Ascending aorta (tissue), 2 donors: Measurements from ENCODE around the gene REPIN1. TPM values are rescaled to one million over a fixed set of nuclear protein-coding genes. Genes with fewer than 3 reads are reported as not detected.

Source experiments
- DNase-seq, 2 donors: peaks; one replicate each; pipeline ENCODE4 v3.0.0-alpha.2; 2019; ENCODE audit warnings: low spot score in 2 of 2
- H3K27ac ChIP-seq, 2 donors: fragments of 200-600 bp; sonication (generic); one replicate each; pipeline ENCODE4 v1.5.1; 2016 to 2017; ENCODE audit warnings: mild to moderate bottlenecking in 1 of 2
- H3K27me3 ChIP-seq: fragments of 200-600 bp; sonication (generic); one replicate; pipeline ENCODE4 v1.5.1; 2017
- H3K36me3 ChIP-seq, 2 donors: fragments of 200-600 bp; sonication (generic); one replicate each; pipeline ENCODE4 v1.5.1; 2016
- H3K4me1 ChIP-seq, 2 donors: fragments of 200-600 bp; sonication (generic); one replicate each; pipeline ENCODE4 v1.5.1; 2016 to 2017; ENCODE audit warnings: mild to moderate bottlenecking in 1 of 2
- H3K4me3 ChIP-seq, 2 donors: fragments of 200-600 bp; sonication (generic); one replicate each; pipeline ENCODE4 v1.5.1; 2016 to 2017; ENCODE audit warnings: mild to moderate bottlenecking in 1 of 2
- H3K9me3 ChIP-seq, 2 donors: fragments of 200-600 bp; sonication (generic); one replicate each; pipeline ENCODE4 v1.5.1; 2016
- CTCF ChIP-seq, 3 experiments: fragments of 200-600 bp in 2 of 3; fragments of 450-650 bp in 1 of 3; sonication (generic) in 2 of 3; IDR thresholded peaks; one replicate each; pipeline ENCODE4 v1.5.1; 2016 to 2019; ENCODE audit warnings: antibody characterized with exemption in 3 of 3, mild to moderate bottlenecking in 1 of 3, moderate library complexity in 1 of 3
- intact Hi-C: fragments of 100-400 bp; cut with DNase I; formaldehyde crosslinking; loops from one replicate; pipeline ENCODE4 v1.15.1; 2023
- total RNA-seq: library from RNA; depleted of rRNA; stranded (reverse); fragments of >200 nt; gene quantifications from one replicate; pipeline ENCODE4 v1.1.0, GENCODE V29; 2016

The REPIN1 gene
- total RNA-seq, 1 donor from 2014 or later, result 123 TPM

- peak overlapping the region; percentile 51 to 68 for H3K4me3 ChIP-seq
- no peaks in the 10 kb centered on the region for H3K9me3 ChIP-seq
- intact Hi-C loops, result loop anchor here (5.0 kb wide), 1 partner anchor 65 kb away; a partner anchor contains a TSS
- H3K36me3 ChIP-seq, result no peaks in the 10 kb centered on the region
- H3K27ac ChIP-seq, result peak overlapping the region; percentile 54 to 63
- no peaks in the 10 kb centered on the region for H3K27me3 ChIP-seq
- TF ChIP-seq CTCF (IDR thresholded peaks at IDR 0.05), result no peak
- no peak for DNase-seq
- peaks cover 5 to 7% of the 10 kb centered on the region in 2 donors for H3K4me1 ChIP-seq
Observed at GRCh38 chr7:150342121-150342408, 26.6 kb upstream of the REPIN1 start.

GRCh38 chr7:150343225-150343624, 25.4 kb upstream of the REPIN1 start:
- TF ChIP-seq CTCF (IDR thresholded peaks at IDR 0.05), result no peak
- Histone ChIP-seq H3K4me1 (peaks cover 5 to 7% of the 10 kb centered on the region in 2 donors), H3K27ac (no peak overlapping the region), H3K4me3 (no peak overlapping the region), H3K36me3 (no peaks in the 10 kb centered on the region), H3K27me3 (no peaks in the 10 kb centered on the region), H3K9me3 (no peaks in the 10 kb centered on the region)
- intact Hi-C loops, result loop anchor here (5.0 kb wide), 1 partner anchor 64 kb away; a partner anchor contains a TSS
- DNase-seq, result no peak

GRCh38 chr7:150344299-150344698, 24.3 kb upstream of the REPIN1 start:
- Histone ChIP-seq H3K27me3 (no peaks in the 10 kb centered on the region), H3K4me1 (peaks cover 5 to 7% of the 10 kb centered on the region in 2 donors), H3K9me3 (no peaks in the 10 kb centered on the region), H3K27ac (no peak overlapping the region), H3K36me3 (no peaks in the 10 kb centered on the region), H3K4me3 (no peak overlapping the region)
- intact Hi-C loops, result loop anchor here (5.0 kb wide), 1 partner anchor 63 kb away; a partner anchor contains a TSS
- TF ChIP-seq CTCF (IDR thresholded peaks at IDR 0.05), result no peak
- DNase-seq, result no peak

GRCh38 chr7:150345012-150345411, 23.6 kb upstream of the REPIN1 start:
- H3K4me3 ChIP-seq, result no peak overlapping the region
- no peaks in the 10 kb centered on the region for H3K36me3 ChIP-seq
- H3K4me1 ChIP-seq, result peaks cover 5 to 7% of the 10 kb centered on the region in 2 donors
- no peak overlapping the region for H3K27ac ChIP-seq
- DNase-seq, result no peak
- TF ChIP-seq CTCF (IDR thresholded peaks at IDR 0.05), result no peak
- intact Hi-C loops, result no loop called here
- H3K9me3 ChIP-seq, result no peaks in the 10 kb centered on the region
- H3K27me3 ChIP-seq, result no peaks in the 10 kb centered on the region

GRCh38 chr7:150346922-150347321, 21.7 kb upstream of the REPIN1 start:
- no peak overlapping the region for H3K4me3 ChIP-seq
- intact Hi-C loops, result no loop called here
- H3K4me1 ChIP-seq, result peaks cover 2% of the 10 kb centered on the region in 2 donors
- no peak overlapping the region for H3K27ac ChIP-seq
- no peak for DNase-seq
- H3K9me3 ChIP-seq, result no peaks in the 10 kb centered on the region
- TF ChIP-seq CTCF (IDR thresholded peaks at IDR 0.05), result no peak
- H3K36me3 ChIP-seq, result no peaks in the 10 kb centered on the region
- no peaks in the 10 kb centered on the region for H3K27me3 ChIP-seq

- Histone ChIP-seq H3K27me3 (no peaks in the 10 kb centered on the region), H3K36me3 (no peaks in the 10 kb centered on the region), H3K27ac (no peak overlapping the region), H3K9me3 (no peaks in the 10 kb centered on the region), H3K4me3 (no peak overlapping the region), H3K4me1 (no peaks in the 10 kb centered on the region)
- no peak for TF ChIP-seq CTCF (IDR thresholded peaks at IDR 0.05)
- no peak for DNase-seq
- intact Hi-C loops, result no loop called here
Observed at GRCh38 chr7:150351587-150352194, 16.9 kb upstream of the REPIN1 start.
